Stomach (tissue), 9 donors: ENCODE results near the gene PTOV1. TPM values are rescaled to one million over a fixed set of nuclear protein-coding genes. Genes with fewer than 3 reads are reported as not detected.

Experiments
- DNase-seq, 2 donors: peaks; one replicate each; pipeline versions ENCODE4 v3.0.0 to v3.0.0-alpha.2; 2013 to 2019
- H3K27ac ChIP-seq, 5 donors: fragments of 200-600 bp in 4 of 5; sonication (generic) in 4 of 5; one replicate each; pipeline ENCODE4 v1.5.1; 2013 to 2019; ENCODE audit warnings: mild to moderate bottlenecking in 1 of 5, moderate library complexity in 1 of 5
- H3K27me3 ChIP-seq, 3 donors: fragments of 200-600 bp; sonication (generic); one replicate each; pipeline ENCODE4 v1.5.1; 2017 to 2019; ENCODE audit warnings: mixed run types in 1 of 3
- H3K36me3 ChIP-seq, 4 donors: fragments of 200-600 bp; sonication (generic); 1 replicate in 3 of 4; 2 replicates in 1 of 4; pipeline ENCODE4 v1.5.1; 2016 to 2019
- H3K4me1 ChIP-seq, 4 donors: fragments of 200-600 bp; sonication (generic); one replicate each; pipeline ENCODE4 v1.5.1; 2016 to 2019
- H3K4me3 ChIP-seq, 4 donors: fragments of 200-600 bp; sonication (generic) in 3 of 4; one replicate each; pipeline ENCODE4 v1.5.1; 2016 to 2019; ENCODE audit warnings: mild to moderate bottlenecking in 1 of 4
- H3K9me3 ChIP-seq, 4 donors: fragments of 200-600 bp; sonication (generic); one replicate each; pipeline ENCODE4 v1.5.1; 2016 to 2019
- CTCF ChIP-seq, 7 experiments: fragments of 450-650 bp in 4 of 7; fragments of 200-600 bp in 3 of 7; sonication (generic) in 3 of 7; IDR thresholded peaks; one replicate each; pipeline ENCODE4 v1.5.1; 2016 to 2019; ENCODE audit warnings: antibody characterized with exemption in 7 of 7, control low read depth in 2 of 7, mild to moderate bottlenecking in 1 of 7
- EP300 ChIP-seq: sonication (generic); formaldehyde crosslinking; IDR thresholded peaks from one replicate; pipeline ENCODE4 v1.6.1; 2017; ENCODE audit warnings: antibody characterized with exemption
- POLR2A ChIP-seq, 4 donors: fragments of 450-650 bp; IDR thresholded peaks; one replicate each; pipeline ENCODE4 v1.6.1; 2016; ENCODE audit warnings: antibody characterized with exemption in 4 of 4, control low read depth in 2 of 4, mild to moderate bottlenecking in 1 of 4, moderate library complexity in 1 of 4
- POLR2AphosphoS5 ChIP-seq, 3 donors: sonication (generic); formaldehyde crosslinking; IDR thresholded peaks; one replicate each; pipeline ENCODE4 v1.6.1; 2016; ENCODE audit warnings: antibody characterized with exemption in 3 of 3
- WGBS, 5 donors: extraction: QIAGEN DNeasy Blood & Tissue Kit in 3 of 5; methylation state at CpG; one replicate each; pipeline versions ENCODE4 v1.1.5 to v1.1.7; 2013 to 2018; 5-methylcytosine and 5-hydroxymethylcytosine counted together
- intact Hi-C: fragments of 100-400 bp; cut with DNase I; formaldehyde crosslinking; loops from one replicate; pipeline ENCODE4 v1.15.1; 2023; ENCODE audit warnings: low total_unique reads
- polyA plus RNA-seq, 3 donors: library from polyadenylated mRNA; stranded (reverse); fragments of 200-250 nt; gene quantifications; one replicate each; pipeline ENCODE4 v1.2.3, GENCODE V29; 2013
- total RNA-seq, 5 donors: library from RNA; depleted of rRNA; stranded (reverse); fragments of >200 nt; gene quantifications; one replicate each; pipeline versions ENCODE4 v1.1.0 to v1.2.3, GENCODE V29; 2014 to 2016
- donor health status: healthy with polysubstance abuse.
- donor health status: Bipolar disorder and iron deficiency.
- donor health status: healthy.

Gene PTOV1
- total and polyA plus RNA-seq, 8 donors = 45.0 to 186 (median 118) TPM

- H3K9me3 ChIP-seq = no peaks in the 10 kb centered on the region
- WGBS, 5 donors = 85 to 92% (median 89%) methylated on average over 13 of the region's 13 CpGs
- H3K36me3 ChIP-seq = peaks cover 38 to 52% (median 50%) of the 10 kb centered on the region in 4 donors
- peak overlapping the region in 2 of 5 donors; percentile 7 to 96 for H3K27ac ChIP-seq
- no peaks in the 10 kb centered on the region for H3K27me3 ChIP-seq
- H3K4me3 ChIP-seq = peak overlapping the region in 1 of 4 donors; percentile 15
- H3K4me1 ChIP-seq = peaks cover 47 to 72% (median 65%) of the 10 kb centered on the region in 4 donors
- DNase-seq = no peak
- no peak for TF ChIP-seq CTCF (IDR thresholded peaks at IDR 0.05)
- TF ChIP-seq EP300 = no peak
- TF ChIP-seq POLR2A (IDR thresholded peaks at IDR 0.05) = no peak
- no peak for TF ChIP-seq POLR2AphosphoS5 (IDR thresholded peaks at IDR 0.05)
- intact Hi-C loops = no loop called here
Measured at GRCh38 chr19:49864890-49865289, 13.9 kb downstream of the PTOV1 start.

- H3K27ac ChIP-seq = peak within 1 kb of the TSS; percentile 88 to 99 (median 95)
- H3K9me3 ChIP-seq = no peaks in the 10 kb centered on the region
- peaks cover 42 to 63% (median 59%) of the 10 kb centered on the region in 4 donors for H3K4me1 ChIP-seq
- 0 to 1% (median 1%) methylated on average over 38 to 65 of the region's 65 CpGs for WGBS, 5 donors
- intact Hi-C loops = no loop called here
- DNase-seq = peak; percentile 89 to 97
- peaks cover 29 to 44% (median 40%) of the 10 kb centered on the region in 4 donors for H3K36me3 ChIP-seq
- TF ChIP-seq EP300 (peak; percentile 3), CTCF (IDR thresholded peaks at IDR 0.05) (no peak), POLR2AphosphoS5 (IDR thresholded peaks at IDR 0.05) (peak; percentile 45 to 89 (median 78))
- peak within 1 kb of the TSS; percentile 58 to 81 (median 76) for H3K4me3 ChIP-seq
- H3K27me3 ChIP-seq = no peaks in the 10 kb centered on the region
Measured at GRCh38 chr19:49866933-49867782, 16.2 kb downstream of the PTOV1 start, which contains the start of gene PNKP. Gene PNKP, minus strand, starts transcription at chr19:49867576. Its CDS starts 372 bp downstream, at chr19:49867204.

GRCh38 chr19:49869009-49869483 lies 18.1 kb downstream of the PTOV1 start:
- DNase-seq = no peak
- Histone ChIP-seq H3K27me3 (no peaks in the 10 kb centered on the region), H3K9me3 (no peaks in the 10 kb centered on the region), H3K4me1 (peaks cover 42 to 73% (median 61%) of the 10 kb centered on the region in 4 donors), H3K4me3 (peak overlapping the region; percentile 36 to 47 (median 42)), H3K36me3 (peaks cover 11 to 38% (median 33%) of the 10 kb centered on the region in 4 donors), H3K27ac (peak overlapping the region; percentile 88 to 99 (median 95))
- intact Hi-C loops = no loop called here
- TF ChIP-seq POLR2AphosphoS5 (IDR thresholded peaks at IDR 0.05) (no peak), EP300 (no peak), CTCF (IDR thresholded peaks at IDR 0.05) (no peak), POLR2A (IDR thresholded peaks at IDR 0.05) (no peak)
- WGBS, 5 donors = 0 to 4% (median 1%) methylated on average over 15 of the region's 15 CpGs

- Histone ChIP-seq H3K36me3 (peaks cover 7 to 36% (median 28%) of the 10 kb centered on the region in 4 donors), H3K4me3 (peak overlapping the region; percentile 50 to 58 (median 54)), H3K27me3 (no peaks in the 10 kb centered on the region), H3K4me1 (peaks cover 40 to 72% (median 62%) of the 10 kb centered on the region in 4 donors), H3K9me3 (no peaks in the 10 kb centered on the region), H3K27ac (peak overlapping the region; percentile 88 to 99 (median 95))
- intact Hi-C loops = no loop called here
- TF ChIP-seq POLR2A (IDR thresholded peaks at IDR 0.05) (peak in 1 of 4 donors; percentile 52), CTCF (IDR thresholded peaks at IDR 0.05) (peak in 2 of 7 experiments; percentile 21 to 24), EP300 (no peak), POLR2AphosphoS5 (IDR thresholded peaks at IDR 0.05) (peak in 2 of 3 donors; percentile 84 to 91)
- whole genome bisulfite sequencing, 5 donors = 0 to 1% (median 1%) methylated on average over 55 to 67 of the region's 67 CpGs
- peak; percentile 96 to 100 for DNase-seq
Measured at GRCh38 chr19:49869484-49870308, 18.7 kb downstream of the PTOV1 start.
